WTC11 (cell line): Measurements from ENCODE around the gene SUMF1. TPM values are rescaled to one million over a fixed set of nuclear protein-coding genes. Genes with fewer than 3 reads are reported as not detected.

Experiments used
- ATAC-seq: fragments of 200-7000 bp; cut with Tn5 transposase; 2 replicates; pipeline ENCODE4 v1.10.0; 2021; ENCODE audit warnings: mild to moderate bottlenecking, moderate library complexity
- CTCF ChIA-PET: fragments of 300-600 bp; sonication (Branson Sonifier 250); formaldehyde crosslinking; loops from one replicate; lab custom pipeline; 2021; ENCODE audit warnings: antibody characterized with exemption; lab: Charles Lee
- POLR2A ChIA-PET: fragments of 350-600 bp; sonication (Branson Sonifier 250); formaldehyde crosslinking; loops from one replicate; lab custom pipeline; 2021; ENCODE audit warnings: antibody characterized with exemption; lab: Charles Lee
- DNase-seq: peaks from one replicate; pipeline ENCODE4 v3.0.0; 2021; ENCODE audit warnings: low spot score
- H3K27ac Mint-ChIP-seq: 2 replicates; pipeline ENCODE4 v1.8.0; 2021; ENCODE audit warnings: mixed read lengths
- H3K27me3 Mint-ChIP-seq: 2 replicates; pipeline ENCODE4 v1.8.0; 2021; ENCODE audit warnings: low read depth, mild to moderate bottlenecking, moderate library complexity, mixed read lengths
- H3K36me3 Mint-ChIP-seq: 2 replicates; pipeline ENCODE4 v1.8.0; 2021; ENCODE audit warnings: mixed read lengths
- H3K4me1 Mint-ChIP-seq: 2 replicates; pipeline ENCODE4 v1.8.0; 2022; ENCODE audit warnings: mixed read lengths
- H3K4me3 Mint-ChIP-seq: 2 replicates; pipeline ENCODE4 v1.8.0; 2021; ENCODE audit warnings: mild to moderate bottlenecking, moderate library complexity, mixed read lengths
- H3K9me3 Mint-ChIP-seq: 2 replicates; pipeline ENCODE4 v1.8.0; 2021; ENCODE audit warnings: mixed read lengths
- ATF1 ChIP-seq: sonication (generic); formaldehyde crosslinking; IDR thresholded peaks from 2 replicates; pipeline ENCODE4 v1.8.1; 2023; ENCODE audit warnings: mild to moderate bottlenecking, moderate library complexity, missing genetic modification reagents
- CREM ChIP-seq: sonication (generic); formaldehyde crosslinking; IDR thresholded peaks from 2 replicates; pipeline ENCODE4 v1.8.1; 2022; ENCODE audit warnings: mild to moderate bottlenecking, missing genetic modification reagents, moderate library complexity
- E2F1 ChIP-seq: sonication (generic); formaldehyde crosslinking; IDR thresholded peaks from 2 replicates; pipeline ENCODE4 v1.8.0; 2022; ENCODE audit warnings: mild to moderate bottlenecking, missing genetic modification reagents
- E2F5 ChIP-seq: sonication (generic); formaldehyde crosslinking; IDR thresholded peaks from 2 replicates; pipeline ENCODE4 v1.8.1; 2022; ENCODE audit warnings: mild to moderate bottlenecking, moderate library complexity, missing genetic modification reagents
- JAZF1 ChIP-seq: fragments of 250-450 bp; sonication (Bioruptor Pico); IDR thresholded peaks from 2 replicates; pipeline ENCODE4 v1.9.0; 2021; ENCODE audit warnings: moderate library complexity, mild to moderate bottlenecking, inconsistent platforms
- JUN ChIP-seq: sonication (generic); formaldehyde crosslinking; IDR thresholded peaks from 2 replicates; pipeline ENCODE4 v1.8.0; 2023; ENCODE audit warnings: mild to moderate bottlenecking, missing genetic modification reagents
- KAT7 ChIP-seq: sonication (generic); formaldehyde crosslinking; IDR thresholded peaks from 2 replicates; pipeline ENCODE4 v1.8.1; 2023; ENCODE audit warnings: missing genetic modification reagents, mild to moderate bottlenecking, borderline replicate concordance
- MYBL2 ChIP-seq: sonication (generic); formaldehyde crosslinking; IDR thresholded peaks from 2 replicates; pipeline ENCODE4 v1.8.1; 2023; ENCODE audit warnings: mild to moderate bottlenecking, moderate library complexity, missing genetic modification reagents
- NFE2L1 ChIP-seq: sonication (generic); formaldehyde crosslinking; IDR thresholded peaks from 2 replicates; pipeline ENCODE4 v1.8.1; 2023; ENCODE audit warnings: missing genetic modification reagents
- NR3C1 ChIP-seq: sonication (generic); formaldehyde crosslinking; conservative IDR thresholded peaks from 2 replicates; pipeline ENCODE4 v1.8.1; 2023; ENCODE audit warnings: low read depth, mild to moderate bottlenecking, missing genetic modification reagents
- TCF7 ChIP-seq: sonication (generic); formaldehyde crosslinking; IDR thresholded peaks from 2 replicates; pipeline ENCODE4 v1.8.0; 2022; ENCODE audit warnings: mild to moderate bottlenecking, low read depth, missing genetic modification reagents, moderate library complexity
- TEAD1 ChIP-seq: sonication (generic); formaldehyde crosslinking; IDR thresholded peaks from 2 replicates; pipeline ENCODE4 v1.8.0; 2022; ENCODE audit warnings: mild to moderate bottlenecking, missing genetic modification reagents
- USF2 ChIP-seq: sonication (generic); formaldehyde crosslinking; IDR thresholded peaks from 2 replicates; pipeline ENCODE4 v1.8.1; 2023; ENCODE audit warnings: mild to moderate bottlenecking, missing genetic modification reagents, moderate library complexity
- ZNF138 ChIP-seq: sonication (generic); formaldehyde crosslinking; conservative IDR thresholded peaks from 2 replicates; pipeline ENCODE4 v1.8.1; 2022; ENCODE audit warnings: mild to moderate bottlenecking, moderate library complexity, missing genetic modification reagents
- ZNF281 ChIP-seq: sonication (generic); formaldehyde crosslinking; IDR thresholded peaks from 2 replicates; pipeline ENCODE4 v1.8.0; 2023; ENCODE audit warnings: mild to moderate bottlenecking, missing genetic modification reagents
- total RNA-seq: library from RNA; stranded (reverse); gene quantifications from 3 replicates; pipeline ENCODE4 v1.2.3, GENCODE V29; 2021
- TF ChIP-seq, protein P1 (sequence below): fragments of 250-450 bp; sonication (Bioruptor Pico); IDR thresholded peaks from 2 replicates; pipeline ENCODE4 v1.8.0; 2021; ENCODE audit warnings: mild to moderate bottlenecking
- TF ChIP-seq, protein P2 (sequence below): sonication (generic); formaldehyde crosslinking; IDR thresholded peaks from 2 replicates; pipeline ENCODE4 v1.8.1; 2022; ENCODE audit warnings: low read depth, missing genetic modification reagents, borderline replicate concordance
- TF ChIP-seq, protein P3 (sequence below): sonication (generic); formaldehyde crosslinking; IDR thresholded peaks from 2 replicates; pipeline ENCODE4 v1.8.0; 2023; ENCODE audit warnings: missing genetic modification reagents

The SUMF1 gene
- total RNA-seq, 1 experiment from 2014 or later, result 10.4 TPM

DNA sequence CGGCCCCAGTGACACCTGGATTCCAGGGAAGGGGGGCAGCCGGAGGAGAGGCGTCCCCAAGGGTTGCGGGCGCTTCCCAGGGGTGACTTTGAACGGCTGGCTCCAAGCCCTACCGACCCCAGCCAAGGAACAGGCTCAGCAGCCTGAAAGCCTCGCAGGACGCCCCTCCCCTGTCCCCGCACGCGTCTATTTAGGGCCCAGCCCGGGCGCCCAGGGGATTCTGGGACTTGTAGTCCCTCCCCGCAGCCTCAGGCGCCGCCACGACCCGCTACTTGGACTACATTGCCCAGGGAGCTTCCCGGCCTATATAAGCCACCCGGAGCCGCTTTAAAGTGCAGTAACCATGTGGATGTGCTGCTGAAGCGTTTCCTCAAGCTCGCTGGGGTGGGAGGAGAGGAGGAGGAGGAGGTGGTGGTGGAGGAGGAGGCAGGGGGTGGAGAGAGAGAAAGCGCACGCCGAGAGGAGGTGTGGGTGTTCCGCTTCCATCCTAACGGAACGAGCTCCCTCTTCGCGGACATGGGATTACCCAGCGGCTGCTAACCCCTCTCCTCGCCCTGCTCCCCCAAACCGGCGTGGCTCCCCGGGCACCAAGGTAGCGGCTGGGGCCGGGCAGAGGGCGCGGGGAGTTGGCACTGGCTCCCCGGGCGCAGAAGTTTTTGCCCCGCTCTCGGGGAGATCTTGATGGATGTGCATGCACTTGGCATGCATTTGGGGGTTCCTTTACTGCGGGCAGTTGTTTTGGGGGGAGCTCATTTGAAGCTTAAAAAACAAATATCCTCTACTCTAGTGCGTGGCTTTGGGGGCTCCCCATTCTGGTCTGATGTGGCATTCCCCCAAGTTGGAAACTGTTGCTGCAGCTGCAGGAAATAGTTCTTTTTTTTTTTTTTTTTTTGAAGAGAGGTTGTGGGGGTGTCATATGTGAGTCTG, 26.2 kb upstream of the SUMF1 start, which contains the start of gene ITPR1 (continued):
- TF ChIP-seq E2F1 (no peak), NR3C1 (CRISPR knock-in tag) (no peak)
- TF ChIP-seq, all 79 proteins: peak for 12

GRCh38 chr3:4492208-4493013, 25.3 kb upstream of the SUMF1 start:
- DNase-seq (peak; percentile 55), ATAC-seq (peak; percentile 35)
- ChIA-PET POLR2A (interaction anchor here (0.7 to 3.3 kb wide), 14 partner anchors 9 to 186 kb away, joined by 3 to 31 read pairs (median 4); partner anchors contain the start of gene SUMF1), CTCF (interaction anchor here (0.6 to 2.6 kb wide), 10 partner anchors 16 to 534 kb away, joined by 3 to 25 read pairs (median 6); partner anchors contain the start of gene SUMF1)
- Mint-ChIP-seq H3K36me3 (no peaks in the 10 kb centered on the region), H3K4me1 (peaks cover 20% of the 10 kb centered on the region), H3K4me3 (peak overlapping the region; percentile 84), H3K9me3 (no peaks in the 10 kb centered on the region), H3K27ac (peak overlapping the region; percentile 96), H3K27me3 (peaks cover 30% of the 10 kb centered on the region)
- TF ChIP-seq ATF1 (CRISPR knock-in tag), result no peak
- peak; percentile 72; the same call in 1 of the 2 replicates for TF ChIP-seq MYBL2 (CRISPR knock-in tag)

DNA sequence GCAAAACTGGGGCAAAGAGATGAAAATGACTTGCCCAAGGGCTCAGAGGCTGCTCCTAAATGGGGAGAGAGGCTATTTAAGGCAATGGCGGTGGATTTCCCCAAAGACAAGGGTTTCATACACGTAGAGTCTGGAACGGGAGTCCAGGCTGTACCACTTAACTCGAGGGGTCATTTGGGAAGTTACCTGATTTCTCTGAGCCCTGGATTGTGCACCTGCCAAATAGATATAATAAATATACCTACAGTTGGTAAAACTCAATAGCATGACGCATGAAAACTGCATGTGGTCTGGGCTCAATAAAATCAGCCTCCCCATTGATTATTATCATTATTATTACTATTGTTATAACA, 24.8 kb upstream of the SUMF1 start:
- H3K36me3 Mint-ChIP-seq, result no peaks in the 10 kb centered on the region
- H3K27ac Mint-ChIP-seq, result no peak overlapping the region
- CTCF ChIA-PET, result interaction anchor here (1.0 to 2.6 kb wide), 6 partner anchors 24 to 229 kb away, joined by 3 to 25 read pairs (median 8); partner anchors contain the start of gene SUMF1
- peaks cover 20% of the 10 kb centered on the region for H3K4me1 Mint-ChIP-seq
- no peaks in the 10 kb centered on the region for H3K9me3 Mint-ChIP-seq
- DNase-seq, result no peak
- H3K27me3 Mint-ChIP-seq, result peaks cover 30% of the 10 kb centered on the region
- no peak for ATAC-seq
- TF ChIP-seq USF2 (CRISPR knock-in tag) (no peak), E2F5 (no peak), ZNF281 (CRISPR knock-in tag) (no peak), TEAD1 (CRISPR knock-in tag) (no peak)
- H3K4me3 Mint-ChIP-seq, result peak overlapping the region; percentile 84
- POLR2A ChIA-PET, result interaction anchor here (1.0 to 3.3 kb wide), 3 partner anchors 11 to 25 kb away, joined by 3 to 31 read pairs (median 7); partner anchors contain the start of gene SUMF1

DNA sequence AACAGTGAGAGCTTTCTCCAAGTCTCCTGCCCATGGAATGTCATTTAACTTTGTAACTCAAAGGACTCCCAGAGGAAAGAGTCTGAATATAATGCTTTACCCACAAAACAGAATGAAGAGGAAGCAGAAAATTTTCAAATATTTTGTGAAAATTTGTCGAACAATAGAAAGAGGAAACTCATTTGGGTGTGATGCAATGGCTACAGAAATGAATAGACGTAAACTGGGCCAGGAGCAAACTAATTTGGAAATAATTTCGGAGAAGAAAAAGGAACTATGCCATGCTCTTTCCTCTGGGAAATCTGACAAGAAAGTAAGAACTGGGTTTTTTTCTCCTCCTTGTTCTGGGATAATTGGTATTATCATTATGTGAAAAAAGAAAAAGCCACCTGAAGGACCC, 11.2 kb upstream of the SUMF1 start:
- POLR2A ChIA-PET, result no interaction called here
- ATAC-seq, result no peak
- H3K36me3 Mint-ChIP-seq, result no peaks in the 10 kb centered on the region
- H3K4me3 Mint-ChIP-seq, result no peak overlapping the region
- peak overlapping the region; percentile 43; the same call in 1 of the 2 replicates for H3K27ac Mint-ChIP-seq
- CTCF ChIA-PET, result no interaction called here
- no peak for DNase-seq
- peaks cover 10% of the 10 kb centered on the region for H3K27me3 Mint-ChIP-seq
- no peaks in the 10 kb centered on the region for H3K9me3 Mint-ChIP-seq
- H3K4me1 Mint-ChIP-seq, result peaks cover 4% of the 10 kb centered on the region
- TF ChIP-seq JAZF1 (CRISPR knock-in tag), result no peak
- TF ChIP-seq TCF7 (CRISPR knock-in tag), result no peak
- TF ChIP-seq, protein P1, sequence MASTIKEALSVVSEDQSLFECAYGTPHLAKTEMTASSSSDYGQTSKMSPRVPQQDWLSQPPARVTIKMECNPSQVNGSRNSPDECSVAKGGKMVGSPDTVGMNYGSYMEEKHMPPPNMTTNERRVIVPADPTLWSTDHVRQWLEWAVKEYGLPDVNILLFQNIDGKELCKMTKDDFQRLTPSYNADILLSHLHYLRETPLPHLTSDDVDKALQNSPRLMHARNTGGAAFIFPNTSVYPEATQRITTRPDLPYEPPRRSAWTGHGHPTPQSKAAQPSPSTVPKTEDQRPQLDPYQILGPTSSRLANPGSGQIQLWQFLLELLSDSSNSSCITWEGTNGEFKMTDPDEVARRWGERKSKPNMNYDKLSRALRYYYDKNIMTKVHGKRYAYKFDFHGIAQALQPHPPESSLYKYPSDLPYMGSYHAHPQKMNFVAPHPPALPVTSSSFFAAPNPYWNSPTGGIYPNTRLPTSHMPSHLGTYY (CRISPR knock-in tag), result no peak
- TF ChIP-seq, protein P2, sequence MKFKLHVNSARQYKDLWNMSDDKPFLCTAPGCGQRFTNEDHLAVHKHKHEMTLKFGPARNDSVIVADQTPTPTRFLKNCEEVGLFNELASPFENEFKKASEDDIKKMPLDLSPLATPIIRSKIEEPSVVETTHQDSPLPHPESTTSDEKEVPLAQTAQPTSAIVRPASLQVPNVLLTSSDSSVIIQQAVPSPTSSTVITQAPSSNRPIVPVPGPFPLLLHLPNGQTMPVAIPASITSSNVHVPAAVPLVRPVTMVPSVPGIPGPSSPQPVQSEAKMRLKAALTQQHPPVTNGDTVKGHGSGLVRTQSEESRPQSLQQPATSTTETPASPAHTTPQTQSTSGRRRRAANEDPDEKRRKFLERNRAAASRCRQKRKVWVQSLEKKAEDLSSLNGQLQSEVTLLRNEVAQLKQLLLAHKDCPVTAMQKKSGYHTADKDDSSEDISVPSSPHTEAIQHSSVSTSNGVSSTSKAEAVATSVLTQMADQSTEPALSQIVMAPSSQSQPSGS (CRISPR knock-in tag), result no peak
- no peak for TF ChIP-seq CREM (CRISPR knock-in tag)
- no peak for TF ChIP-seq JUN (CRISPR knock-in tag)
- TF ChIP-seq ZNF138, result no peak
- no peak for TF ChIP-seq KAT7 (CRISPR knock-in tag)
- TF ChIP-seq, protein P3, sequence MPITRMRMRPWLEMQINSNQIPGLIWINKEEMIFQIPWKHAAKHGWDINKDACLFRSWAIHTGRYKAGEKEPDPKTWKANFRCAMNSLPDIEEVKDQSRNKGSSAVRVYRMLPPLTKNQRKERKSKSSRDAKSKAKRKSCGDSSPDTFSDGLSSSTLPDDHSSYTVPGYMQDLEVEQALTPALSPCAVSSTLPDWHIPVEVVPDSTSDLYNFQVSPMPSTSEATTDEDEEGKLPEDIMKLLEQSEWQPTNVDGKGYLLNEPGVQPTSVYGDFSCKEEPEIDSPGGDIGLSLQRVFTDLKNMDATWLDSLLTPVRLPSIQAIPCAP (CRISPR knock-in tag), result no peak
- no peak for TF ChIP-seq NFE2L1
